CD4-positive, alpha-beta memory T cell (primary cell): Measurements from ENCODE around the gene VPS54. TPM values are rescaled to one million over a fixed set of nuclear protein-coding genes. Genes with fewer than 3 reads are reported as not detected.

Experiments used
- CTCF ChIA-PET: fragments of 350-600 bp; sonication (Branson Sonifier 250); formaldehyde crosslinking; loops from one replicate; lab custom pipeline; 2021; ENCODE audit warnings: inconsistent platforms; ENCODE audit not compliant: partially characterized antibody; lab: Charles Lee
- POLR2A ChIA-PET: fragments of 350-600 bp; sonication (Branson Sonifier 250); formaldehyde crosslinking; loops from one replicate; lab custom pipeline; 2021; ENCODE audit not compliant: partially characterized antibody; lab: Charles Lee
- DNase-seq, 5 donors: peaks; one replicate each; pipeline versions ENCODE4 v3.0.0 to v3.0.0-alpha.2; 2020 to 2022; ENCODE audit warnings: mixed read lengths in 1 of 5
- H3K27ac ChIP-seq: one replicate; pipeline ENCODE4 v1.7.0; 2013; ENCODE audit warnings: low read depth, low read length
- H3K27me3 ChIP-seq: 2 replicates; pipeline ENCODE4 v1.7.0; 2013; ENCODE audit warnings: mild to moderate bottlenecking, low read length, moderate library complexity; ENCODE audit not compliant: insufficient read depth
- H3K36me3 ChIP-seq: 2 replicates; pipeline ENCODE4 v1.7.0; 2013; ENCODE audit warnings: mild to moderate bottlenecking, low read length, moderate library complexity; ENCODE audit not compliant: insufficient read depth
- H3K4me1 ChIP-seq: 2 replicates; pipeline ENCODE4 v1.7.0; 2013; ENCODE audit warnings: mild to moderate bottlenecking, low read length, moderate library complexity; ENCODE audit not compliant: insufficient read depth
- H3K4me3 ChIP-seq, 2 donors: one replicate each; pipeline ENCODE4 v1.7.0; 2013; ENCODE audit warnings: low read length in 2 of 2, mild to moderate bottlenecking in 1 of 2
- H3K9me3 ChIP-seq, 2 donors: one replicate each; pipeline ENCODE4 v1.7.0; 2013; ENCODE audit warnings: low read length in 2 of 2, control low read depth in 1 of 2; ENCODE audit not compliant: control insufficient read depth in 1 of 2
- H3K27ac Mint-ChIP-seq, 7 donors: one replicate each; pipeline ENCODE4 v1.8.0; 2020 to 2021; ENCODE audit warnings: mixed read lengths in 7 of 7, mild to moderate bottlenecking in 6 of 7, inconsistent platforms in 3 of 7, moderate library complexity in 3 of 7
- H3K27me3 Mint-ChIP-seq, 2 donors: one replicate each; pipeline ENCODE4 v1.8.0; 2020 to 2021; ENCODE audit warnings: mixed read lengths in 2 of 2
- H3K36me3 Mint-ChIP-seq, 2 donors: one replicate each; pipeline ENCODE4 v1.8.0; 2020 to 2021; ENCODE audit warnings: mixed read lengths in 2 of 2, inconsistent platforms in 1 of 2, mild to moderate bottlenecking in 1 of 2
- H3K4me1 Mint-ChIP-seq, 4 donors: one replicate each; pipeline ENCODE4 v1.8.0; 2020 to 2021; ENCODE audit warnings: mixed read lengths in 4 of 4, mild to moderate bottlenecking in 1 of 4
- H3K4me3 Mint-ChIP-seq, 8 donors: one replicate each; pipeline ENCODE4 v1.8.0; 2020 to 2021; ENCODE audit warnings: mixed read lengths in 8 of 8, mild to moderate bottlenecking in 7 of 8, moderate library complexity in 6 of 8, inconsistent platforms in 3 of 8
- H3K9me3 Mint-ChIP-seq, 8 donors: one replicate each; pipeline ENCODE4 v1.8.0; 2020 to 2021; ENCODE audit warnings: mixed read lengths in 8 of 8, mild to moderate bottlenecking in 5 of 8, inconsistent platforms in 3 of 8, moderate library complexity in 1 of 8
- intact Hi-C: fragments of 100-400 bp; cut with micrococcal nuclease; formaldehyde crosslinking; loops from one replicate; pipeline ENCODE4 v1.15.1; 2023
- polyA plus RNA-seq, 2 donors: library from polyadenylated mRNA; unstranded; fragments of 300-500 nt; fragmentation: Illumina TruSeq; gene quantifications; one replicate each; pipeline ENCODE4 v1.2.3, GENCODE V29; 2021
- total RNA-seq, 2 experiments: library from RNA; stranded (reverse); gene quantifications; one replicate each; pipeline ENCODE4 v1.2.3, GENCODE V29; 2021

The VPS54 gene
- total and polyA plus RNA-seq, 4 experiments from 2014 or later = 4.0 to 16.4 (median 12.2) TPM

DNA sequence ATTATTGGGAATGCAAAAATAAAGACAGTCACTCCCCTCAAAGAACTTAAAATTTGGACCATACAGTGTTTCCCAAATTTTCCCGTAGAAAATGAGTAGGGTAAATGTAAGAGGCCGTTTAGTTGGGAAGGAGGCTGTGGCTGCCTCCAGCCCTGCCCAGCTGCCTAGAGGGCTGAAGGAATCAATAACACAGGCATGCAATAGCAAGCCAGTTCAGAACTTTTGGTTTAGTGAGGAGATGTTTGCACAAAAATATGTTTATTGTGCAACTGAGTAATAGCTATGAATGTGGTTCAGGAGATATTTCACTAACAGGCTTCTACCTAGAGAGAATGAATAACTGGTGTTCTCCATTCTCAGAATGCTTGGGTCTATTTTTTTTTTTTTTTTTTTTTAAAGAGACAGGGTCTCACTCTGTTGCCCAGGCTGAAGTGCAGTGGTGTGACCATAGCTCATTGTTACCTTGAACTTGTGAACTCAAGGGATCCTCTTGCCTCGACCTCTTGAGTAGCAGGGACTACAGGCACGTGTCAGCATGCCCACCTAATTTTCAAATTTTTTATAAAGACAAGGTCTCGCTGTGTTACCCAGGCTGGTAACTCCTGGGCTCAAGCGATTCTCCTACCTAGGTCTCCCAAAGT is 153.9 kb downstream of the VPS54 start:
- CTCF ChIA-PET = interaction anchor here (0.9 to 3.4 kb wide), 6 partner anchors 9 to 175 kb away, joined by 3 to 22 read pairs (median 4); no protein-coding TSS in a partner anchor
- Histone ChIP-seq H3K36me3 (peaks cover 8% of the 10 kb centered on the region), H3K27me3 (no peaks in the 10 kb centered on the region), H3K27ac (no peak overlapping the region), H3K4me1 (peaks cover 15% of the 10 kb centered on the region), H3K9me3 (no peaks in the 10 kb centered on the region), H3K4me3 (no peak overlapping the region)
- Mint-ChIP-seq H3K4me3 (peak overlapping the region in 2 of 8 donors; percentile 41 to 64), H3K27me3 (no peaks in the 10 kb centered on the region), H3K36me3 (peaks cover 27 to 51% of the 10 kb centered on the region in 2 donors), H3K9me3 (no peaks in the 10 kb centered on the region), H3K4me1 (peaks cover 28 to 39% (median 32%) of the 10 kb centered on the region in 4 donors), H3K27ac (peak overlapping the region in 5 of 7 donors; percentile 6 to 73 (median 29))
- POLR2A ChIA-PET = interaction anchor here (1.1 to 2.3 kb wide), 2 partner anchors 10 to 24 kb away, joined by 3 to 15 read pairs; partner anchors contain the start of gene UGP2
- DNase-seq = no peak
- intact Hi-C loops = no loop called here

- Mint-ChIP-seq H3K27ac (no peak overlapping the region), H3K4me1 (peaks cover 24 to 39% (median 27%) of the 10 kb centered on the region in 4 donors), H3K27me3 (no peaks in the 10 kb centered on the region), H3K9me3 (no peaks in the 10 kb centered on the region), H3K4me3 (no peak overlapping the region), H3K36me3 (peaks cover 30 to 58% of the 10 kb centered on the region in 2 donors)
- no peak for DNase-seq
- POLR2A ChIA-PET = interaction anchor here (1.8 kb wide), 1 partner anchor 23 kb away, joined by 9 read pairs; the partner anchor contains the start of gene UGP2
- Histone ChIP-seq H3K4me3 (no peak overlapping the region), H3K27me3 (no peaks in the 10 kb centered on the region), H3K4me1 (peaks cover 15% of the 10 kb centered on the region), H3K27ac (no peak overlapping the region), H3K9me3 (no peaks in the 10 kb centered on the region), H3K36me3 (peaks cover 8% of the 10 kb centered on the region)
- CTCF ChIA-PET = interaction anchor here (0.8 to 3.4 kb wide), 7 partner anchors 13 to 173 kb away, joined by 3 to 22 read pairs (median 5); partner anchors contain the start of gene UGP2
- intact Hi-C loops = loop anchor here (5.0 kb wide), 1 partner anchor 1406 kb away; no protein-coding TSS in a partner anchor
Observed at GRCh38 chr2:63863707-63864106, 155.5 kb downstream of the VPS54 start.

DNA sequence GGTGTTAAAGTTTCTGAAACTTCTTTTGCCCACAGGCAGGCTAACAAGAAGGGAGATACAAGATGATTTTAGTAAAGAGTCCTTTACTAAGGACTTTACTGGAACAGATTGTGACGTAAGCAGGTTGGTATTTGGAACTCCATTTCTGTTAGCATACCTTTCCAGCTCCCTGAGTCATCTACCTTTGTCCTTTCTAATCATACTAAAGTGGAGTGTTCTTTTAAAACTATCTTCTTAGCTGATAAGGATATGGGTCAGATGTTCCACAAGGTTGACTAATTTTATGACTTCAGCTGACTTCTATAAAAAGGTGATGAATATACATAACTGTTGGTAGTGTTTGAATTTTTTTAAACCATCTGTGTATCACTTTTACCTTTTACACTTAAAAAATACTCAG is 156.4 kb downstream of the VPS54 start:
- H3K27ac Mint-ChIP-seq = no peak overlapping the region
- no peak for DNase-seq
- Histone ChIP-seq H3K4me1 (peaks cover 15% of the 10 kb centered on the region), H3K4me3 (no peak overlapping the region), H3K36me3 (peaks cover 12% of the 10 kb centered on the region), H3K27ac (no peak overlapping the region), H3K27me3 (no peaks in the 10 kb centered on the region), H3K9me3 (no peaks in the 10 kb centered on the region)
- ChIA-PET CTCF (interaction anchor here (1.3 to 9.0 kb wide), 6 partner anchors 10 to 172 kb away, joined by 6 to 111 read pairs (median 20); partner anchors contain the start of gene UGP2), POLR2A (interaction anchor here (1.8 kb wide), 1 partner anchor 22 kb away, joined by 9 read pairs; the partner anchor contains the start of gene UGP2)
- no peaks in the 10 kb centered on the region for H3K27me3 Mint-ChIP-seq
- H3K4me3 Mint-ChIP-seq = no peak overlapping the region
- H3K36me3 Mint-ChIP-seq = peaks cover 31 to 56% of the 10 kb centered on the region in 2 donors
- no peaks in the 10 kb centered on the region for H3K9me3 Mint-ChIP-seq
- peaks cover 25 to 39% (median 27%) of the 10 kb centered on the region in 4 donors for H3K4me1 Mint-ChIP-seq
- intact Hi-C loops = loop anchor here (5.0 kb wide), 1 partner anchor 1406 kb away; no protein-coding TSS in a partner anchor

DNA sequence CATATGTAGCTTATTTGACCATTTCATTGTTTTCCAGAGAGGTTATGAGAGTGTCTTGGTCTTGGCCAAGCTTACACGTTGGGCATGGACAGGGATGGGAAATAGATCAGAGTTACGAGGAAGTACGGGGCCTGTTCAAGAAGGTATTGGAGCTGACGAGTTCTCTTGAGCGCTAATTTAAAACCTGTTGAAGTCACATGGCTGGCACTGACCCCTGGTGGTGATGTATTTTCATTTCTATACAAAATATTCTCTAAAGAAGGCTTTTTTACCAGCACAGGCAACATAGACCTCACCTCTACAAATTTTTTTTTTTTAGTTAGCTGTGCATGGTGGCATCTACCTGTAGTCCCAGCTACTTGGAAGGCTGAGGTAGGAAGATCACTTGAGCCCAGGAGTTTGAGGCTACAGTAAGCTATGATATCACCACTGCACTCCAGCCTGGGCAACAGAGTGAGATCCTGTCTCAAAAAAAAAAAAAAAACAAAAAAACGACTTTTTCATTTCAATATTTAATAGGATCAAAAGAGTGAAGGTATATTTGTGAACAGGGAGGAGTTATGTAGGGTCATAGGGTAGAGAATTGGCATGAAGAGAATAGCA is 157.9 kb downstream of the VPS54 start:
- Histone ChIP-seq H3K9me3 (no peaks in the 10 kb centered on the region), H3K27me3 (no peaks in the 10 kb centered on the region), H3K36me3 (peaks cover 15% of the 10 kb centered on the region), H3K4me1 (peaks cover 23% of the 10 kb centered on the region), H3K27ac (no peak overlapping the region), H3K4me3 (no peak overlapping the region)
- peak overlapping the region in 6 of 7 donors; percentile 10 to 78 (median 37) for H3K27ac Mint-ChIP-seq
- intact Hi-C loops = loop anchor here (1.0 to 5.0 kb wide), 5 partner anchors 21 to 1404 kb away; partner anchors contain the start of genes MDH1 and WDPCP
- no peaks in the 10 kb centered on the region for H3K27me3 Mint-ChIP-seq
- peaks cover 26 to 40% (median 29%) of the 10 kb centered on the region in 4 donors for H3K4me1 Mint-ChIP-seq
- no peak overlapping the region for H3K4me3 Mint-ChIP-seq
- CTCF ChIA-PET = interaction anchor here (0.6 to 9.0 kb wide), 32 partner anchors 9 to 1138 kb away, joined by 3 to 111 read pairs (median 4); partner anchors contain the start of genes MDH1, UGP2 and WDPCP
- no peaks in the 10 kb centered on the region for H3K9me3 Mint-ChIP-seq
- DNase-seq = peak; percentile 65 to 73 (median 67)
- POLR2A ChIA-PET = interaction anchor here (1.0 to 10.7 kb wide), 4 partner anchors 20 to 273 kb away, joined by 3 to 113 read pairs (median 4); partner anchors contain the start of genes MDH1, UGP2 and WDPCP
- H3K36me3 Mint-ChIP-seq = peaks cover 39 to 57% of the 10 kb centered on the region in 2 donors

DNA sequence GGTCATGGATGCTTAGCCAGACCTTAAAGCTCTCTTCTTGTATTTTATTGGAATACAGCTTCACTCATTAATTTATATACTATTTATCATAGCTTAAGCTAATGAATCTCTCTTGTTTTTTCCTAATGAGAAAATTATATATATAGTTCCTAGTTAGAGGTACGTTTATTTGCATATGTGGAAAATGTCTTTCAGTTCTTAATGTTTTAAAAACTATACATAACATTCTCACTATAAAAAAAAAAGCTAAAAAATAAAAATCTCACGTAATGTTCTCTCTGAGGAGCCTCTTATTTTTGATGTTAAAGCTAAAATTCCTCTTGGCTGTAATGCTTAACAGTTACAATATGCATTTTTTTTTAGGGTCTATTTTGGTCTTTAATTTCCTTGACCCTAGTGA is 160.9 kb downstream of the VPS54 start:
- Histone ChIP-seq H3K4me3 (no peak overlapping the region), H3K36me3 (peaks cover 15% of the 10 kb centered on the region), H3K9me3 (no peaks in the 10 kb centered on the region), H3K27ac (no peak overlapping the region), H3K4me1 (peaks cover 41% of the 10 kb centered on the region), H3K27me3 (no peaks in the 10 kb centered on the region)
- Mint-ChIP-seq H3K27ac (peak overlapping the region; percentile 72 to 96 (median 81)), H3K4me1 (peaks cover 29 to 48% (median 40%) of the 10 kb centered on the region in 4 donors), H3K27me3 (no peaks in the 10 kb centered on the region), H3K36me3 (peaks cover 31 to 44% of the 10 kb centered on the region in 2 donors), H3K9me3 (no peaks in the 10 kb centered on the region), H3K4me3 (peak overlapping the region in 3 of 8 donors; percentile 7 to 34 (median 10))
- CTCF ChIA-PET = interaction anchor here (0.9 to 9.0 kb wide), 7 partner anchors 9 to 270 kb away, joined by 3 to 111 read pairs (median 7); partner anchors contain the start of genes UGP2 and WDPCP
- POLR2A ChIA-PET = interaction anchor here (10.7 kb wide), 1 partner anchor 17 kb away, joined by 113 read pairs; the partner anchor contains the start of gene UGP2
- intact Hi-C loops = no loop called here
- DNase-seq = no peak

GRCh38 chr2:63856303-63856603 is 163.0 kb downstream of the VPS54 start:
- Mint-ChIP-seq H3K4me3 (peak overlapping the region; percentile 60 to 89 (median 74)), H3K9me3 (peaks cover 0 to 3% (median 0%) of the 10 kb centered on the region in 8 donors), H3K4me1 (peaks cover 45 to 65% (median 55%) of the 10 kb centered on the region in 4 donors), H3K27ac (peak overlapping the region; percentile 77 to 96 (median 93)), H3K27me3 (no peaks in the 10 kb centered on the region), H3K36me3 (peaks cover 19 to 31% of the 10 kb centered on the region in 2 donors)
- no peak overlapping the region for H3K4me3 ChIP-seq
- ChIA-PET POLR2A (interaction anchor here (1.5 to 10.7 kb wide), 3 partner anchors 10 to 18 kb away, joined by 3 to 113 read pairs (median 5); partner anchors contain the start of gene UGP2), CTCF (interaction anchor here (0.8 to 9.0 kb wide), 6 partner anchors 9 to 165 kb away, joined by 3 to 111 read pairs (median 24); partner anchors contain the start of gene UGP2)
- H3K4me1 ChIP-seq = peaks cover 61% of the 10 kb centered on the region
- no peaks in the 10 kb centered on the region for H3K27me3 ChIP-seq
- H3K9me3 ChIP-seq = no peaks in the 10 kb centered on the region
- H3K27ac ChIP-seq = peak overlapping the region; percentile 68
- intact Hi-C loops = loop anchor here (1.0 kb wide), 1 partner anchor 16 kb away; no protein-coding TSS in a partner anchor
- DNase-seq = peak; percentile 67 to 86 (median 81)
- H3K36me3 ChIP-seq = peaks cover 7% of the 10 kb centered on the region
